Sigmoid colon (tissue), 4 donors: ENCODE results near the gene DUOXA2.

Source experiments
- EP300 ChIP-seq, 4 donors: sonication (generic); formaldehyde crosslinking; IDR thresholded peaks; one replicate each; pipeline ENCODE4 v1.6.1; 2017; ENCODE audit warnings: antibody characterized with exemption in 4 of 4
- POLR2A ChIP-seq, 2 donors: fragments of 450-650 bp; IDR thresholded peaks; one replicate each; pipeline ENCODE4 v1.6.1; 2016; ENCODE audit warnings: antibody characterized with exemption in 2 of 2, mild to moderate bottlenecking in 2 of 2, moderate library complexity in 2 of 2
- POLR2AphosphoS5 ChIP-seq, 4 donors: sonication (generic); formaldehyde crosslinking; IDR thresholded peaks; one replicate each; pipeline ENCODE4 v1.6.1; 2017; ENCODE audit warnings: antibody characterized with exemption in 4 of 4
- TF ChIP-seq, protein P1 (sequence below), 4 experiments: fragments of 450-650 bp in 3 of 4; fragments of 200-600 bp in 1 of 4; IDR thresholded peaks; one replicate each; pipeline ENCODE4 v1.5.1; 2016 to 2019; ENCODE audit warnings: antibody characterized with exemption in 4 of 4, mild to moderate bottlenecking in 3 of 4, moderate library complexity in 2 of 4

DNA sequence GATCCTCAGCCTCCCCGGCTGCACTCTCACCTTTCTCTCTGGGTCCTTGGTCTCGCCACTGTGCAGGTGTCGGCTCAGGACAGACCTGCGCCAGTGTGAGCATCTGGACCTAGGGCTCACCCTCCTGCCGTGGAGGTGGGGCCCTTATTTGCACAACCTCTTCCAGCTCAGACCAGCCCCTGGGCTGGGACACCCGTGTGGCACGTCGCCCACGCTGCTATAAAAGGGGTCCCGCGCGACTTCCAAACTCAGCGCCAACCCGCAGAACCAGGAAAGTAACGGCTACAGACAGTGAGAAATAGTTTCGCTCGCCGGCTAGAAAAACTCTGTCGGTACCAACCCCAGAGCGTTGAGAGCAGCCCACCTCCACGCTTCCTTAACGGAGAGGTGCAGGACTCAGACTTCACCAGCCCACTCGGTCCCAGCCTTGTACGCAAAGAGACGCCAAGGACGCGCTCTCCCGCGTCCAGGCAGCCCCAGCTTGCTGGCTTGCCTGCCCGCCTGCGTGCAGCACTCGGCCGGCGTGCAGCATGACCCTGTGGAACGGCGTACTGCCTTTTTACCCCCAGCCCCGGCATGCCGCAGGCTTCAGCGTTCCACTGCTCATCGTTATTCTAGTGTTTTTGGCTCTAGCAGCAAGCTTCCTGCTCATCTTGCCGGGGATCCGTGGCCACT lies at the start of gene DUOXA2, which contains the start of gene DUOX2:
- no peak for TF ChIP-seq POLR2A (IDR thresholded peaks at IDR 0.05)
- TF ChIP-seq EP300 (IDR thresholded peaks at IDR 0.05): no peak
- TF ChIP-seq, protein P1, sequence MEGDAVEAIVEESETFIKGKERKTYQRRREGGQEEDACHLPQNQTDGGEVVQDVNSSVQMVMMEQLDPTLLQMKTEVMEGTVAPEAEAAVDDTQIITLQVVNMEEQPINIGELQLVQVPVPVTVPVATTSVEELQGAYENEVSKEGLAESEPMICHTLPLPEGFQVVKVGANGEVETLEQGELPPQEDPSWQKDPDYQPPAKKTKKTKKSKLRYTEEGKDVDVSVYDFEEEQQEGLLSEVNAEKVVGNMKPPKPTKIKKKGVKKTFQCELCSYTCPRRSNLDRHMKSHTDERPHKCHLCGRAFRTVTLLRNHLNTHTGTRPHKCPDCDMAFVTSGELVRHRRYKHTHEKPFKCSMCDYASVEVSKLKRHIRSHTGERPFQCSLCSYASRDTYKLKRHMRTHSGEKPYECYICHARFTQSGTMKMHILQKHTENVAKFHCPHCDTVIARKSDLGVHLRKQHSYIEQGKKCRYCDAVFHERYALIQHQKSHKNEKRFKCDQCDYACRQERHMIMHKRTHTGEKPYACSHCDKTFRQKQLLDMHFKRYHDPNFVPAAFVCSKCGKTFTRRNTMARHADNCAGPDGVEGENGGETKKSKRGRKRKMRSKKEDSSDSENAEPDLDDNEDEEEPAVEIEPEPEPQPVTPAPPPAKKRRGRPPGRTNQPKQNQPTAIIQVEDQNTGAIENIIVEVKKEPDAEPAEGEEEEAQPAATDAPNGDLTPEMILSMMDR (IDR thresholded peaks at IDR 0.05): no peak
- TF ChIP-seq POLR2AphosphoS5 (IDR thresholded peaks at IDR 0.05): no peak
